Fibroblast of skin of abdomen (primary cell): Measurements from ENCODE around the gene JMJD1C.
"Not testable (repeated sequence)": the region's sequence is repeated elsewhere in the genome, so short reads cannot be mapped to it uniquely, and the experiment has no call there.

Source experiments
- DNase-seq: peaks from one replicate; pipeline ENCODE4 v3.0.0-alpha.2; 2013

Gene JMJD1C

DNA sequence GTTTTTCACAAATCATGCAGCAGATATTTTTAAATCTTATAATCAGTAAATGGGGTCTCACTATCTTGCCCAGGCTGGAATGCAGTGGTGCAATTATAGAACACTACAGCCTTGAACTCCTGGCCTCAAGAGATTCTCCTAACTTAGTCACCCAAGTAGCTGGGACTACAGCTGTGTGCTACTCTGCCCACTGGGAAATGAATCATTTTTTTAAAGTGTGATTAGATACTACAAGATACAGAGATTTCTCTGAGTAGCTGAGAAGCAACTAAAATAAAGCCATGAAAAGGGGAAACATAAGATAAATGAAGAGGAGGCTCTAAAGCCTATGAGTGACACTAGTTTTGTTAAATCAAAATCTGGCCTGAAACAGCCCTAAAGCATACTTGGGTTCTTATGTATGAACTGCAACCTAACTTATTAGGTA is 119.7 kb downstream of the JMJD1C start:
- peak; percentile 48 for DNase-seq

DNA sequence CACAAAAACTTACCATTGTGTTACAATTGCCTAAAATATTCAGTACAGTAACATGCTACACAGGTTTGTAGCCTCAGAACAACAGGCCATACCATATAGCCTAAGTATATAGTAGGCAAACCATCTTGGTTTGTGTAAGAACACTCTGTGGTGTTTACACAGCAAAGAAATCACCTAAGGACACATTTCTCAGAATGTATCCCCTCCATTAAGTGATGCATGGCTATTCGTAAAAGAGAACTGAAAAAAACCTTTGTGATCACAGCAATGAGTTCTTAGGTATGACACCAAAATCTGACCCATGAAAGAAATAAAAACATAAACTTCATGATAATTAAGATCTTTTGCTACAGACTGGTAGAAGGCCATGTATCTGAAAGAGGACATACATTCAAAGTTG is 121.5 kb downstream of the JMJD1C start:
- DNase-seq = no peak

DNA sequence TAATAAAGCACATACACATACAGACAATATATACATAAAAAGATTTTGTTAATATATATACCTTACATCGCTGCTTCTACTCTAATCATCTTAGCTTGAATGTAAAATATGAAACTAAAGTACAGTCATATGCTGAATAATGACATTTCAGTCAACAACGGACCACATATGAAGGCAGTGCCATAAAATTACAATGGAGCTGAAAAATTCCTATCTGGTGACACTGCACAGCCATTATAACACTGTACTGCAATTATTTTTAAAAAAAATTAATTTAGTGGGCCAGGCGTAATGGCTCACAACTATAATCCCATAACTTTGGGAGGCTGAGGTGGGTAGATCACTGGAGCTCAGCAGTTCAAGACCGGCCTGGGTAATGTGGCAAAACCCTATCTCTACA is 122.3 kb downstream of the JMJD1C start:
- DNase-seq = peak; percentile 52

DNA sequence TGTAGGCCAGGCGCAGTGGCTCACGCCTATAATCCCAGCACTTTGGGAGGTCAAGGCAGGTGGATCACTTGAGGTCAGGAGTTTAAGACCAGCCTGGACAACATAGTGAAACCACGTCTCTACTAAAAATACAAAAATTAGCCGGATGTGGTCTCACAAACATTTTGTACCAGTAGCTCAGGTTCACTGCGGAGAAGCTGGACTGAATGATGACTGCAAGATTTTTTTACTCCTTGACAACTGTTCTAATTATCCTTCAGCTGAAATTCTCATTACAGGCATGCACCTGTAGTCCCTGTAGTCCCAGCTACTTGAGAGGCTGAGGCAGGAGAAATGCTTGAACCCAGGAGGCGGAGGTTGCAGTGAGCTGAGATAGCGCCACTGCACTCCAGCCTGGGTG is 126.1 kb downstream of the JMJD1C start:
- DNase-seq = not testable (repeated sequence)

DNA sequence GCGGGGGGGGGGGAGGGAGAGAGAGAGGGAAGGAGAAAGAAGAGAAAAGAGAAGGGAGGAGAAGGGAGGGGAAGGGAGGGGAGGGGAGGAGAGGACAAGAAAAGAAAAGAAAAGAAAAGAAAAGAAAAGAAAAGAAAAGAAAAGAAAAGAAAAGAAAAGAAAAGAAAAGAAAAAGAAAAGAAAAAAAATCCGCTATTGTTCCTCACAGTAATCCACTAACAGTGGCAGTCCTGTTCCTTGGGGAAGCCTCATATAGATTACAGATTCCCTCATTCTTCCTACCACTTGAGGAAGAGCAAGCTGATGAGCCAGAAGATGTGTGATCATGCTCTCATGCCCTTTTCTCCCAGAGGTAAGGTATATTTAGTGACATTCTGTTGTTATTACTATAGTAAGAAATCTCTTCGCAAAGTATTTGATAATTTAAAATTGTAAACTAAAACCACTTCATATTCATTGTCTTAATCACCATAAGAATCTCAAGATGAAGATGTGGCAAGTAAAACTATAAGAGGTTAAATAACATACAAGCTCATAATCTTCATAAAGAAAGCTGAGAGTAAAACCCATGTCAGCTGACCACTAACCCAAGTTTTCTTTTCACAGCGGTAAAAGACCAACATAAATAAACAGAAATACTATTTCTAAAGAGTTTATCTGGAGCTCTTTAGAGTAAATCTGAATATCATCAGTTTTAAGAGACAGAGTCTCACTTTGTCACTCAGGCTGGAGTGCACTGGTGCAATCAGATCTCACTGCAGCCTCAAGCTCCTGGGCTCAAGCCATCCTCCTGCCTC is 128.1 kb downstream of the JMJD1C start:
- no peak for DNase-seq

DNA sequence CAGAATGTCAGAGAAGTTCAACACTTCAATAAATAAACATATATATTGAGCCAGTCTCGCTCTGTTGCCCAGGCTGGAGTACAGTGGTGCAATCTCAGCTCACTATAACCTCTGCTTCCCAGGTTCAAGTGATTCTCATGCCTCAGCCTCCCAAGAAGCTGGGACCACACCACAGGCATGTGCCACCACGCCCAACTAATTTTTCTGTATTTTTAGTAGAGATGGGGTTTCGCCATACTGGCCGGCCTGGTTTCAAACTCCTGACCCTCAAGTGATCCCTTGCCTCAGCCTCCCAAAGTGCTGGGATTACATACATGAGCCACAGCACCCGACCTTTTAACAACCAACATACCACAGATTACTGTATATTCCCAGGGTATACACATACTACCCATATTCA is 134.2 kb downstream of the JMJD1C start:
- no peak for DNase-seq

DNA sequence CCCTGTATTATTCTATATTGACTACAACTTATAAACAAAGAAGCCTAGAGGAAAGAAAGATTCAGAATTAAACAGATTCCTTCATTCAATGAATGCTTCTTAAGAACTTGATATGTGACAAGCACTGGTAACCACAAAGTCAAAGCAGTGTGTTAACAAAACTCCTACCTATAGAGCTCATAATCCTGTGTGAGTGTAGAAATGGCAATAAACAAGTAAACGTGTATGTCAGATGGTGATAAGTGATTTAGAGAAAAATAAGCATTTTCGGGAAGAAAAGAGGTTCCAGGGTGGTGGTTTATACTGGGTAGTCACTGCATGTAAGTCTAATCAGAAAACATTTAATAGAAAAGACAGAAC is 141.3 kb downstream of the JMJD1C start:
- DNase-seq = no peak

DNA sequence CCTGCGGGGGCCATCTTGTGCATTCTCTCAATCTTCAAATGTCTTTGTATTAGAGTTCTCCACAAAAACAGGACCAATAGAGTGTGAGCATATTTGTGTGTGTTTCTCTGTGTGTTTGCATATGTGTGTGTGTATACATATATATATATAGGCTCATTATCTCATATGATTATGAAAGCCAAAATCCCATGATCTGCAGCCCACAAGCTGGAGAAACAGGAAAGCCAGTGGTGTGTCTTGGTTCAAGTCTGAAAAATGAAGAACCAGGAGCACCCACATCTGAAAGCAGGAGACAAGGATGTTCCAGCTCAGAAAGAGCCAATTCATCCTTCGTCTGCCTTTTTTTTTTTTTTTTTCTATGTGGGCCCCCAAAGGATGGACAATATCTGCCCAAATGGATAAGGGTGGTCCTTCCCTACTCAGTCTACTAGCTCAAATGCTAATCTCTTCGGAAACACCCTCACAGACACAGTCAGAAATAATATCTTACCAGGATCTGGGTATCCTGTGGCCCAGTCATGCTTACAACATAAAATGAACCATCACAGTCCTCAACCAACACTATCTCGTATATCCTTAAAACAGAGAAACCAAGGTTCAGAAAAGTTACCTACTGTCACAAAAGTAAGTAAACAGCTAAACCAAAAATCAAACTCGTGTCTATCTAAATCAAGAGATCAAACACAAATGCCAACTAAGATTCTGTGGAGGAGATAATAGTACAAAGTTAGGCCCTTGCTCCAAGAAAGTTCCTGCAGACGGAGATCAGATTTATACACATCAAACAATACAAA is 141.9 kb downstream of the JMJD1C start:
- DNase-seq = no peak

DNA sequence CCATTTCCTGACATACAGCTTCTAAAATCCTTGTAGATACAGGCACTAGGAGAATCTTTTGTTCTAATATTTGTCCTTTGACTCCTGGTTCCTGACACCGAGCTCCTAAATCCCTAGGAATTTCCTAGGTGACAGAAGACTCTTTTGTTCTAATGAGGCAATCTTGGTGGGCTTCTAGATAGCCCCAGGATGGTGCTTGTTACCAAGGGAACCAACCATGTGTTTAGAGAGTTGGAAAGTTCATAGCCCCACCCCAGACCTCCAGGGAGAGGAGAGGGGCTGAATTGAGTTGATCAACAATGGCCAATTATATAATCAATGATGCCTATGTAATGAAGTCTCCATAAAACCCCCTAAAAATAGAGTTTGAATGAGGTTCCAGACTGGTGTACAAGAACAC is 145.1 kb downstream of the JMJD1C start:
- DNase-seq = no peak

DNA sequence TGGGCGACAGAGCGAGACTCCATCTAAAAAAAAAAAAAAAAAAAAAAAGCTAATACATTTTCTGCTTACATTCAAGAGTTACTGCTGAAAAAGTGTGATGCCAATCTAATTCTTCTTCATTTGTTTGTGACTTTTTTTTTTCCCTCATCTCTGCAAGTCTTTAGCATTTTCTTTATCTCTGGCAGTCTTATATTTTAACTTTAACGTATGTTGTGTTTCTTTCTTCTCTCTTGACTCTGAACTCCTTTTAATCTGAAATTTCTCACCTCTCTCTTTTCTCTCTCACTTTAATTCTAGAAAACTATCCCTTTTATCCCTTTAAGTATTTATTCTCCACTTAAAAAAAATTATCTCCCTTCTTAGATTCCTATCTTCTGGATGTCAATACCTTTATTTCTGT is 146.5 kb downstream of the JMJD1C start:
- no peak for DNase-seq

DNA sequence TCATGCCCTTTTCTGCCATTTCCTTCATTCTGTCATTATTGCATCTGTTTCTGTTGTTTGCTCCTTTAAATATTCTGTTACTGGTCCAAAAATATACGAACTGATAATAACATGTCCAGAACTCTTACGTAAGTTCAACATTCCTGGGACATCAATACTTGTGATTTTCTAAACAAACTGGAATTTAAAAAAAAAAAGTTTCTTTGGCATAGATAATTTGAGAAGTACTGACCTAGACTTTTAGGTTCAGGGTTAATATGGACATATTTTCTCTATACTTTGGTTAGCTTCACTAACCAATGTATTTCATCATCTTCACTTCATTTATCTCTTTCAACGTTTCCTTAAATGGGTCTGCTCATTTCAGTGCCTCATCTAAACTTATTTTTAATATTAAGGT is 147.3 kb downstream of the JMJD1C start:
- no peak for DNase-seq

DNA sequence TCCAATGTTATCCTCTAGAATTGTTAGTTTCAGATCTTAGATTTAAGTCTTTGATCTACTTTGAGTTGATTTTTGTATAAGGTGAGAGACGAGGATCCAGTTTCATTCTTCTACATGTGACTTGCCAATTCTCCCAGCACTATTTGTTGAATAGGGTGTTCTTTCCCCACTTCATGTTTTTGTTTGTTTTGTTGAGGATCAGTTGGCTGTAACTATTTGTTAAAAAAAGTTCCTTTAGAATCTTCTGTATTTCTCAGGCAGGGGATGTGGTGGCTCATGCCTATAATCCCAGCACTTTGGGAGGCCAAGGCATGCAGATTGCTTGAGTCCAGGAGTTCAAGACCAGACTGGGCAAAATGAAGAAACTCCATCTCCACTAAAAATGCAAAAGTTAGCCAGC is 151.8 kb downstream of the JMJD1C start:
- no peak for DNase-seq

DNA sequence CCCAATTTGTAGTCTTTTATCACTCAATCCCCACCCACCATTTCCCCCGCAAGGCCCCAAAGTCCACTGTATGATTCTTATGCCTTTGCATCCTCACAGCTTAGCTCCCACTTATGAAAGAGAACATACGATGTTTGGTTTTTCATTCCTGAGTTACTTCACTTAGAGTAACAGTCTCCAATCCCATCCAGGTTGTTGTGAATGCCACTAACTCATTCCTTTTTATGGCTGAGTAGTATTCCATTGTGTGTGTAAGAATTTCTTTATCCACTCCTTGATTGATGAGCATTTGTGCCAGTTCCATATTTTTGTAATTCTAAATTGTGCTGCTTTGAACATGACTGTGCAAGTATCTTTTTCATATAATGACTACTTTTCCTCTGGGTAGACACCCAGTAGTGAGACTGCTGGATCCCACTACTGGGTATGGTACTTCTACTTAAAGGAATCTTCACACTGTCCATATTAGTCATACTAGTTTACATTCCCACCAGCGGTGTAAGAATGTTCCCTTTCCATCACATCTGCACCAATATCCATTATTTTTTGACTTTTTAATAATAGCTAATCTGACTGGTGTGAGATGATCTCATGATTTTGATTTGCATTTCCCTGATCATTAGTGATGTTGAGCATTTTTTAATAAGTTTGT is 152.6 kb downstream of the JMJD1C start:
- DNase-seq = no peak

DNA sequence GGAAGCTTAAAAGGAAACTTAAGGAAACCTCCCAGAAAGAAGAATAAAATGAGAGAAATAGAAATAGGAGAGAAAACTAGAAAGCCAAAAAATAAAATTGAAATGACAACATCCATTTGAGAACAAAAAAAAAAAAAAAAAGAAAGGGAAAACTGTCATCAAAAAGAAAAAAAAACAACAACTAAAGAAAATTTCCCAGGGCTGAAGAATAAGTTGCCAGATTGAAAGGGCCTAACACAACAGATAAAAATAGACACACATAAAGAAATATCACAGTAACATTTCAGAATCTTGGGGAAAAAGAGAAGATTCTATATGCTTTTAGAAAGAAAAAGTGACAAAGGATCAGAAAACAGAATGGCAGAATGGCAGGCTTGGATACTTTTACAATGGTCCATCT is 157.1 kb downstream of the JMJD1C start:
- no peak for DNase-seq

DNA sequence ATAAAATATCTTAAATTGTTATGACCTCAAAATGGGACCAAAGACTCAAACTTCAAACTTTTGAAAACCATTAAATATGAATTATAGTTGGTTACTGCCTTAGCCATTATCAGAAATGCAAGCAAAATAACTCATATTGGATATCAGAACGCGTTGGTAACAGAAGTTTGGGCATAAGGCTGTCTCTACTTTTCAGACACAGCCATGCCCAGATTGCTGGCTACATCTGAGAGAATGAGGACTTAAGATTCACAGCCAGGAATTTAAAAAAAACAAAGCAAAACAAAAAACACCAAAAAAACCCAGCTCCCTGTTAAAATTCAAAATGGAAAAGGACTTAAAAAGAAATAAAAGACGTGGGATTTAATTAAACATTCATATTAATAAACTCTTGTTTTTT is 161.6 kb downstream of the JMJD1C start:
- DNase-seq = no peak

DNA sequence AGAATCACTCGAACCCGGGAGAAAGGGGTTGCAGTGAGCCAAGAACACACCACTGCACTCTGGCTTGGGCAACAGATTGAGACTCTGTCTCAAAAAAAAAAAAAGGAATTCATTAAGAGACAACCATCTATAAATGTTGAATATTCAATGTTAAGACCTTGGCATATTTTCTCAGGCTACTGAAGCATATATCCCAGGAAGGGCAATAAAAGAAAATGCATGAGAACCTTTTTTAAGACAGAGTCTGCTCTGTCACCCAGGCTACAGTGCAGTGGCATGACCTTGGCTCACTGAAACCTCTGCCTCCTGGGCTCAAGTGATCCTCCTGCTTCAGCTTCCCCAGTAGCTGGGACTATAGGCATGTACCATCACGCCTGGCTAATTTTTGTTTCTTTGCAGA is 165.0 kb downstream of the JMJD1C start:
- no peak for DNase-seq

DNA sequence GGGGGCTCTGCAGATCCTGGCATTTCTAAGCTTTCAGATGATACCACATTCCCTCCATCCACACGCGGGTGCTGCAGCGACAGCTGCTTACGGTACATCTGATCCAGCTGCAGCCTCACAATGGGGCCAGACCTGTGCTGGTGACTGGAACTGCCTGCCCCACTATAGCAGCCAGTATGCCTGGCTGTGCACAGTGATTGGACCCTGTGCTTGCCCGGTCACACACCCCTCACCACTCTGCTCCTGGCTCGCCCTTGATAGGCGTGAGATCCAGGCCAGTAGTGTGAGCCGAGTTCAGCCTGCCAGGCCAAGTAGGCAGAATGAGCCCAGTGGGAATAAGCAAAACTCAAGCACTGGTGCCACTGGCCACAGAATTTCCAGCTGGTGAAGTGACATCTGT is 167.8 kb downstream of the JMJD1C start:
- no peak for DNase-seq

DNA sequence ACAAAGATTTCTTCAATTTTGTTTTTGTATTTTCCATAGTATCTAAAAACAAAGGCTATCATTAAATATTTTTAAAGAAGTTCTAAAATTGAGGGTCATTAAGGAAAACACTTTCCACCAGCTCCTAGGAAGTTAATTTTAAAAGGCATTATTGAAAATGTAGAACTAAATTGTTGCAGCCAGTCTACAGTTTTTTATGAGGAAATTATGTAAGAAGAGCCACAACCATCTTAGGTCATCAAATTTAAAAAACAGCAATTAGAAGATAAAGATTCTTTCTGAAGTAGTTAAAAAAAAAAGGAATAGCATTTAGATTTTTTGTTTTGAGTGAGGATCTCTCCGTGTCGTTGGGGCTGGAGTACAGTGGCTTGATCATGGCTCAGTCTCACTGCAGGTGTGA is 171.0 kb downstream of the JMJD1C start:
- DNase-seq = no peak

DNA sequence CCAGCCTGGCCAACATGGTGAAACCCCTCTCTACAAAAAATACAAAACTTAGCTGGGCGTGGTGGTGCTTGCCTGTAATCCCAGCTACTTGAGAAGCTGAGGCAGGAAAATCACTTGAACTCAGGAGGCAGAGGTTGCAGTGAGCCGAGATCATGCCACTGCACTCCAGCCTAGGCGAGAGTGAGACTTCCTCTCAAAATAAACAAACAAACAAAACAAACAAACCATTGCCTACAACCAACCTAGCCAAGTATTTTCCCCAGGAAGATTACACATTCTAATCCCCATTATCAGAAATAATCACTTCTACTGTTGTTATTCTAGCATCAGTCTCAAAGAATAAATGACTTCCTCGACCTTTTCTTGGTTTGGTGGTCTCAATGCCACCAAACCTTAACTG is 172.9 kb downstream of the JMJD1C start:
- not testable (repeated sequence) for DNase-seq

DNA sequence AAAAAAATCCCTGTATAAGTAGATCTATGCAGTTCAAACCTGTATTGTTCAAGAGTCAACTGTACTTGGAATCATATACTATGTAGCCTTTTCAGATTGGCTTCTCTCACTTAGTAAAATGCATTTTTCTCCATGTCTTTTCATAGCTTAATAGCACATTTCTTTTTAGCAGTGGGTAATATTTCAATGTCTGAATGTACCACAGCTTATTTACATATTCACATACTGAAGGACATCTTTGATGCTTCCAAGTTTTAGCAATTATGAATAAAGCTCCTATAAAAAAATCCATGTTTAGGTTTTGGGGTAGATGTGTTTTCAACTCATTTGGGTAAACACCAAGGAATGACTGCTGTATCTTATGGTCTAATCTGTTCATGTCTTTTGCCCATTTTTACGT is 177.6 kb downstream of the JMJD1C start:
- DNase-seq = no peak

DNA sequence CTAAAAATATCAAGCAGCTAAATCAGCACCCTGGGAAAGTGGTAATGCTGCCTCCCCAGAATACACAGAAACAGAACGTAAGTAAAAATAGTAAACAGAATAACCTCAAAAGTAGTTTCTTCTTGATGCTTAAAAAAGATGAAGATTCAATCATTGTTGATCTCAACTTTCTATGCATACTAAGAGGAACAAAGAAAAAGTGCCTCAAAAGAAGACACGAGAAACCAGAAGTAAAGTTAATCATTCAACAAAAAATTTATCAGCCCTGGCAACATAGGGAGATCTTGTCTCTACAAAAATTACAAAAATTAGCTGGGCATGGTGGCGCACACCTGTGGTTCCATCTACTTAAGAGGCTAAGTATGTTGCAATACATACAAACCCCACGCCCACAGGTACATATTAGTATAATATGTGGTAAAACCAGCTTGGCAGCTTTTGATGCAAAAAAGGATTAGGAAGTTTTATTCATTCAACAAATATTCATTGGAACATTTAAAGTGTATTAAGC is 179.0 kb downstream of the JMJD1C start:
- DNase-seq = no peak

DNA sequence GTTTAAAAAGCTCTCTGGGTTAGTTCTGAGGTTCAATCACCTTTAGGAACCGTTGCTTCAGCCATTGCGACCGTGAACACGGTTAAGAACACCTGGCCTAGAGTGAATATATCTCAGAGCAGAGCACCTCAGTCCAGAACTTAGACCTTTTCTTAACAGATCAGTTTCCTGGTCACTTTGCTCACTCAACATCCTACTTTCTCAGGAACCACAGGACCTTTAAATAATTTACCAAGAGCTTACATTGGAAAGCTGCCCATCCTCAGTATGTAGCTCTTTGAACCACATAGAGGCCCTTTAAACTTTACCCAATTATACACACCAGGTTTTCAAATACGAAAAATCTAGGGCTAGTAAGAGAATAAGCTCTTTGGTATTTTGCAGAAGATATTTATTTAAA is 179.4 kb downstream of the JMJD1C start:
- DNase-seq = no peak

DNA sequence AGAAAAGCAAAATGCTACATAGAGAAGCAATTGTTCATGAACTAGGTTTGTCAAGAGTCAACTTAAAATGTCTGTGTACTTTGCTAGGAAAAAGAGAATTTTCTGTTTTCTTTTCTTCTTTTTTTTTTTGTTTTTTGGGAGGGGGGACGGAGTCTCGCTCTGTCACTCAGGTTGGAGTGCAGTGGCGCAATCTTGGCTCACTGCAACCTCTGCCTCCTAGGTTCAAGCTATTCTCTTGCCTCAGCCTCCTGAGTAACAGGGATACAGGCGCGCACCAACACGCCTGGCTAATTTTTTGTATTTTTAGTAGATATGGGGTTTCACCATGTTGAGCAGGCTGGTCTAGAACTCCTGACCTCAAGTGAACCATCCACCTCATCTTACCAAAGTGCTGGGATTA is 181.9 kb downstream of the JMJD1C start:
- DNase-seq = not testable (repeated sequence)

DNA sequence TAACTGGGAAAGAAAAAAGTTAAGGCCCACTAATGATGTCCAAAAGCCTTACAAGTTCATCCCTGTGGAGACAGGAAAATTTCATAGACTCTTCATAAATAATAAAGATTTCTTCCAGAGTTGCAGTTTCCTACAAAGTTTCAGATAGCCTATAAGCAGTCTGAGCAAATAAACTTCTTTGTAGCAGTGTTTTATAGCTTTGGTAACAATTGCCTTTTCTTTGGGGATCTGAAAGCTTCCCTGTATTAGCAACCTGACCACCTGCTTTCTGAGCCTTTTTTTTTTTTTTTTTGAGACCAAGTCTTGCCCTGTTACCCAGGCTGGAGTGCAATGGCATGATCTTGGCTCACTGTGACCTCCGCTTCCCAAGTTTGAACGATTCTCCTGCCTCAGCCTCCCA is 182.7 kb downstream of the JMJD1C start:
- DNase-seq = no peak
